Activated T-cell treated with anti-CD3 and anti-CD28 coated beads, Interleukin-2, amount 50 U/mL, for 24 hours (primary cell): ENCODE measurements around the gene MFAP4.

Source experiments
- DNase-seq: peaks from one replicate; pipeline ENCODE4 v3.0.0-alpha.2; 2020
- H3K27ac Mint-ChIP-seq: 2 replicates; pipeline ENCODE4 v1.8.0; 2020; ENCODE audit warnings: mild to moderate bottlenecking, mixed read lengths
- H3K27me3 Mint-ChIP-seq: 2 replicates; pipeline ENCODE4 v1.8.0; 2020; ENCODE audit warnings: mixed read lengths
- H3K36me3 Mint-ChIP-seq: 2 replicates; pipeline ENCODE4 v1.8.0; 2020; ENCODE audit warnings: low read depth, mixed read lengths
- H3K4me1 Mint-ChIP-seq: 2 replicates; pipeline ENCODE4 v1.8.0; 2020; ENCODE audit warnings: low read depth, mixed read lengths
- H3K4me3 Mint-ChIP-seq: 2 replicates; pipeline ENCODE4 v1.8.0; 2020; ENCODE audit warnings: mild to moderate bottlenecking, moderate library complexity, mixed read lengths
- H3K9me3 Mint-ChIP-seq: 2 replicates; pipeline ENCODE4 v1.8.0; 2020; ENCODE audit warnings: mixed read lengths

MFAP4 gene

GRCh38 chr17:19386974-19387920, at the start of gene MFAP4:
Gene MFAP4 (minus strand): TSS chr17:19387190. CDS start chr17:19387155, 35 bp downstream.
- DNase-seq: peak; percentile 30
- Mint-ChIP-seq H3K27ac (no peak within 1 kb of the TSS), H3K4me1 (peaks cover 9% of the 10 kb centered on the region), H3K9me3 (no peaks in the 10 kb centered on the region), H3K27me3 (no peaks in the 10 kb centered on the region), H3K36me3 (peaks cover 24% of the 10 kb centered on the region), H3K4me3 (no peak within 1 kb of the TSS)

- Mint-ChIP-seq H3K36me3 (no peaks in the 10 kb centered on the region), H3K27ac (no peak overlapping the region), H3K9me3 (no peaks in the 10 kb centered on the region), H3K4me1 (no peaks in the 10 kb centered on the region), H3K4me3 (no peak overlapping the region), H3K27me3 (no peaks in the 10 kb centered on the region)
- DNase-seq: no peak
Measured at GRCh38 chr17:19433727-19434340, 46.8 kb upstream of the MFAP4 start.

GRCh38 chr17:19433255-19433654, 46.3 kb upstream of the MFAP4 start:
- H3K27ac Mint-ChIP-seq: no peak overlapping the region
- H3K9me3 Mint-ChIP-seq: no peaks in the 10 kb centered on the region
- no peak overlapping the region for H3K4me3 Mint-ChIP-seq
- H3K4me1 Mint-ChIP-seq: no peaks in the 10 kb centered on the region
- H3K36me3 Mint-ChIP-seq: no peaks in the 10 kb centered on the region
- no peaks in the 10 kb centered on the region for H3K27me3 Mint-ChIP-seq
- no peak for DNase-seq

GRCh38 chr17:19431691-19432090, 44.7 kb upstream of the MFAP4 start:
- no peaks in the 10 kb centered on the region for H3K36me3 Mint-ChIP-seq
- H3K27ac Mint-ChIP-seq: no peak overlapping the region
- no peak for DNase-seq
- H3K9me3 Mint-ChIP-seq: no peaks in the 10 kb centered on the region
- no peaks in the 10 kb centered on the region for H3K4me1 Mint-ChIP-seq
- no peaks in the 10 kb centered on the region for H3K27me3 Mint-ChIP-seq
- H3K4me3 Mint-ChIP-seq: no peak overlapping the region

- no peaks in the 10 kb centered on the region for H3K36me3 Mint-ChIP-seq
- no peak overlapping the region for H3K27ac Mint-ChIP-seq
- no peak overlapping the region for H3K4me3 Mint-ChIP-seq
- H3K4me1 Mint-ChIP-seq: no peaks in the 10 kb centered on the region
- no peaks in the 10 kb centered on the region for H3K27me3 Mint-ChIP-seq
- no peaks in the 10 kb centered on the region for H3K9me3 Mint-ChIP-seq
- no peak for DNase-seq
Measured at GRCh38 chr17:19426631-19427030, 39.6 kb upstream of the MFAP4 start.

GRCh38 chr17:19424934-19425868, 38.2 kb upstream of the MFAP4 start:
- no peak overlapping the region for H3K27ac Mint-ChIP-seq
- DNase-seq: no peak
- no peaks in the 10 kb centered on the region for H3K27me3 Mint-ChIP-seq
- H3K9me3 Mint-ChIP-seq: no peaks in the 10 kb centered on the region
- H3K36me3 Mint-ChIP-seq: no peaks in the 10 kb centered on the region
- no peak overlapping the region for H3K4me3 Mint-ChIP-seq
- H3K4me1 Mint-ChIP-seq: no peaks in the 10 kb centered on the region

- Mint-ChIP-seq H3K27me3 (no peaks in the 10 kb centered on the region), H3K27ac (no peak overlapping the region), H3K4me3 (no peak overlapping the region), H3K36me3 (no peaks in the 10 kb centered on the region), H3K4me1 (peaks cover 7% of the 10 kb centered on the region), H3K9me3 (no peaks in the 10 kb centered on the region)
- no peak for DNase-seq
Measured at GRCh38 chr17:19421926-19422325, 34.9 kb upstream of the MFAP4 start.

- Mint-ChIP-seq H3K27ac (no peak overlapping the region), H3K36me3 (no peaks in the 10 kb centered on the region), H3K4me1 (peaks cover 7% of the 10 kb centered on the region), H3K9me3 (no peaks in the 10 kb centered on the region), H3K4me3 (no peak overlapping the region), H3K27me3 (no peaks in the 10 kb centered on the region)
- no peak for DNase-seq
Measured at GRCh38 chr17:19421219-19421618, 34.2 kb upstream of the MFAP4 start.

- no peaks in the 10 kb centered on the region for H3K9me3 Mint-ChIP-seq
- H3K4me3 Mint-ChIP-seq: no peak overlapping the region
- H3K27me3 Mint-ChIP-seq: no peaks in the 10 kb centered on the region
- no peaks in the 10 kb centered on the region for H3K36me3 Mint-ChIP-seq
- no peak for DNase-seq
- H3K27ac Mint-ChIP-seq: no peak overlapping the region
- H3K4me1 Mint-ChIP-seq: peaks cover 7% of the 10 kb centered on the region
Measured at GRCh38 chr17:19418251-19418992, 31.4 kb upstream of the MFAP4 start.

GRCh38 chr17:19417611-19418010, 30.6 kb upstream of the MFAP4 start:
- peaks cover 7% of the 10 kb centered on the region for H3K4me1 Mint-ChIP-seq
- DNase-seq: no peak
- H3K27me3 Mint-ChIP-seq: no peaks in the 10 kb centered on the region
- no peak overlapping the region for H3K27ac Mint-ChIP-seq
- no peaks in the 10 kb centered on the region for H3K9me3 Mint-ChIP-seq
- H3K4me3 Mint-ChIP-seq: no peak overlapping the region
- no peaks in the 10 kb centered on the region for H3K36me3 Mint-ChIP-seq

- H3K36me3 Mint-ChIP-seq: no peaks in the 10 kb centered on the region
- H3K4me3 Mint-ChIP-seq: no peak overlapping the region
- H3K27ac Mint-ChIP-seq: no peak overlapping the region
- no peaks in the 10 kb centered on the region for H3K9me3 Mint-ChIP-seq
- no peaks in the 10 kb centered on the region for H3K27me3 Mint-ChIP-seq
- peaks cover 7% of the 10 kb centered on the region for H3K4me1 Mint-ChIP-seq
- no peak for DNase-seq
Measured at GRCh38 chr17:19415806-19416775, 29.1 kb upstream of the MFAP4 start.

GRCh38 chr17:19415311-19415710, 28.3 kb upstream of the MFAP4 start:
- no peak for DNase-seq
- Mint-ChIP-seq H3K27me3 (no peaks in the 10 kb centered on the region), H3K9me3 (no peaks in the 10 kb centered on the region), H3K4me1 (peaks cover 7% of the 10 kb centered on the region), H3K4me3 (no peak overlapping the region), H3K36me3 (no peaks in the 10 kb centered on the region), H3K27ac (no peak overlapping the region)
